HG02852 (cell line): Measurements from ENCODE around the gene CNTNAP5.

Experiments
- ATAC-seq: cut with Tn5 transposase; IDR thresholded peaks from one replicate; pipeline ENCODE4 v1.9.1; 2021; ENCODE audit warnings: mild to moderate bottlenecking, moderate library complexity; ENCODE audit not compliant: unreplicated experiment

CNTNAP5 gene

DNA sequence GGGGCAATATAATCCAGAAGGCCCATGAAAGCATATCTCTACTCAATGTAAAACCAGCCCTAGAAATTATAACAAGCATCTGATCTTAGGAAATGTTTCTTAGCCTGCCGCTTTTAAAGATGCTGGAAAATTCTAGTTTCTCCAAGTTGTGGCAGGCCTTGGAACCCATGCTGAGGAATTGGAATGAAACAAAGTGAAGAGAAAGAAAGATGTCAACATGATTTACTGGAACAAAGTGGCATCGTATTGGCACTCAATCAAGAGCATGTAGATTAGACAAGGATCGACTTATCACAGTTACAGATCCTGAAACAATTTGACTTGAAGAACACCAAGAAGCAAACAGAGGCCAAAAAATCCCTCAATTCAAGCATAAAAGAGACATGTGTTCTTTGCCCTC is 28.7 kb downstream of the CNTNAP5 start:
- ATAC-seq = no peak

GRCh38 chr2:124063596-124063995 is 38.5 kb downstream of the CNTNAP5 start:
- no peak for ATAC-seq

DNA sequence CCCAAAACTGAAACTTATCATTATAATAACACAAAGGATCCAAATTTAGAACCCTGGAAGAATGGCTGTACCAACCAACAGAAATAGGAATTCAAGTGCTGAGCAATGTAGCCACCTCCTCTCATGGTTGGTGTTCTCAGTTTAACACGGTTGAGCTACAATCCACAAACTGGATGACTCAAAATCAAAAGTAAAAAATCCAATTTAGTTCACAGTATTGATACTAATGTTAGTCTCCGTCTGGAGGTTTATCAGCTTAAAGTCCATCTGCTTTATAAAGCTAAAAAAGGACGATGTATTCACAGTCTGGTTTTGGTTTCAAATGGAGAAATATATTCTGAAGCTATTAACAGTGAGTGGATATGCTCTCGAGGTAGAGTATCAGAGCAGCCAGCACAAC is 40.5 kb downstream of the CNTNAP5 start:
- no peak for ATAC-seq

DNA sequence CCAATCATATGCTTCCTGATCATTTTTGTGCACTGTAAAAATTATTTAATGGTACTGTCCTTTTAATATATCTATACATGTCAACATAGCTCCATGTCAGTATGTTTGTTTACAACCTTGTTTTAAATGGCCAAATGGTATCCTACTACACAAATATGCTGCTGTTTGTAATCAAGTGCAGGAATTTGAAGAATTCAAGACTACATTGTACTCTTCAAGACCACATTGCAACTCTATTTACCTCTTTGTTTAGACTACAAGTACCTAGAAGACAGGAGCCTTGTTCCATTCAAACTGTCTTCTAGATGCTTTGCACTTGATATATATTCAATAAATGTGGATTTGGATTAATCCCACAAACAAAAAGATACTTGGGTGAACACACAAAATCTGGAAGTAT is 41.7 kb downstream of the CNTNAP5 start:
- ATAC-seq = no peak

- ATAC-seq = no peak
These were observed 54.0 kb downstream of the CNTNAP5 start for GRCh38 chr2:124079045-124079444.

- ATAC-seq = no peak
These were observed 55.4 kb downstream of the CNTNAP5 start for GRCh38 chr2:124080281-124081153.

DNA sequence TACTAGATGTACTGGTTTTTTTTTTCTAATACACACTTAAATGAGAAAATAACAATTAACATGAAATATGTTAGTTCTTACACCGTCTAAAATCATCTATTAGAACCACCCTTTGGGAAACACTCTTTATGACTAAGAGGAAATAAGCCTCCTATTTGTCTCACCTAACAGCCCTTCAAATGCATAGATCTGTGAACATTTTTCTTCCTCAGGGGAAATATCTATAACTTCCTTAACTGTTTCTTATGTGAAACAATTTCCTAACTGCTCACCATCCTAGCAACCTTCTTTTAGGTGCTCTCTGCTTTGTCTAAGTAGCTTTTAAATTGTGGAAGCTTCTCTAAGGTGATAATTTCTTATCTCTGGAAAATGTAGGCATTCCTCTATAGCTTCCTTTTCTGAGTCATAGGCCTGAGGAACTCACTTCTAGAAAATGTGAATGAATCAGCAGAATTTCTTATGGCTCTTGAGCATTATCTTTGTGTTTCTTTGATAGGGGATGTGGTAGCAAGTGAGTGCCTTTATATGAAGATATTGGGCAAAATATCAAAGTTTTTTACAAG is 56.1 kb downstream of the CNTNAP5 start:
- ATAC-seq = no peak

GRCh38 chr2:124088616-124089015 is 63.5 kb downstream of the CNTNAP5 start:
- no peak for ATAC-seq

DNA sequence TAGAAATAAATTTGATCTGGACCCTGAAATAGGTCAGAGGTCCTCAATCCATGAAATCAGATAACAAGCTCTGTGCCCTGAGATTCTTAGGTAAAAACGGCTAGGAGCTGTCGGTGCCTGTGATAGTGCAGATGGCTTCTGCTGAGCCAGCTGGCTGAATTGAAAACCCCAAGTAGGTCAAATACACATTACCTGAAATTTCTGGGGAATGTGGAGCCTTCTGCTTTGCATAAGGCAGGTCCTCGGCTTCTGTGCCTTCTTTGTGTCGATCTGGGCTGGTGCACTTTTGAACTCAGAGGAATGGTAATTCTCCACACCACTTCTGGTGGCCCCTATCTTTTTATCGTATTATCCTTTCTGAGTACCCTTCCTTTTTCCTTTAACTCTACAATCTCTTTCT is 66.6 kb downstream of the CNTNAP5 start:
- no peak for ATAC-seq

- ATAC-seq = no peak
These were observed 67.6 kb downstream of the CNTNAP5 start for GRCh38 chr2:124092651-124093050.

GRCh38 chr2:124104914-124105313 is 79.8 kb downstream of the CNTNAP5 start:
- ATAC-seq = no peak

- ATAC-seq = no peak
These were observed 87.1 kb downstream of the CNTNAP5 start for GRCh38 chr2:124112206-124112605.

GRCh38 chr2:124112966-124113365 is 87.9 kb downstream of the CNTNAP5 start:
- no peak for ATAC-seq

DNA sequence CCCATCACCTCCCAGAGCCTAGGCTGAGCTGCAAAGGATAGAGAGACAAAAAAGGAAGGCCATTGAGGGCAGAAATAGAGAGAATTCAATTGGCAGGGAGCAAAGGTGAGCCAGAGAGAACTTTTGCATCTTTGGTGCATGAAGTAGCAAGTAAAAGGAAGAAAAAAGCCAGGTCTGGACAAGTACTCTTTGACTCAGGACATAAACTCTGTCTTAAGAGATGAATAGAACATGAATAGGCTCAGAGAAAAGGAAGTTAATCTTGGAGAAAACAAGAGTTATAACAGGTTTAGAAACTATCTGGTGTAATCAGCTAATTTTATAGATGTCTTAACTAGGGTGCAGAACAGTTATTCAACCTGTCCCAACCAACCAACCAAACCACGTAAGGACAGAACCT is 95.2 kb downstream of the CNTNAP5 start:
- ATAC-seq = no peak

DNA sequence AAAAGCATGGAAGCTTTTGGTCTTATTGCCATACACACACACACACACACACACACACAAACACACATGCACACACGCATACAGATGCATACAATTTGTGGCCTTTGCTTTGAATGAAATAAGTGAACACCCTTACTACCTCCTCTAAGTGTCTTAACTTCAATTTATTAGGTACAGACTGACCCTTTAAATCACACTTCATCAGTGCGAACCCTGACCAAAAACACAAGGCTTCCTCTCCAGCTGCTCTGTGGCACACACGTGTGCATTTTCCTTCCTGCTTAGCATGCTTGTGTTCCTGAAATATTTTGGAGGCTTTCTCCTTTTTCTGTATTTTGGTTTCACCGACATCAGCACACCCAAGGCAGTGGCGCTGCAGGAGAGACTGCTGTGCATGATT is 96.0 kb downstream of the CNTNAP5 start:
- ATAC-seq = no peak

DNA sequence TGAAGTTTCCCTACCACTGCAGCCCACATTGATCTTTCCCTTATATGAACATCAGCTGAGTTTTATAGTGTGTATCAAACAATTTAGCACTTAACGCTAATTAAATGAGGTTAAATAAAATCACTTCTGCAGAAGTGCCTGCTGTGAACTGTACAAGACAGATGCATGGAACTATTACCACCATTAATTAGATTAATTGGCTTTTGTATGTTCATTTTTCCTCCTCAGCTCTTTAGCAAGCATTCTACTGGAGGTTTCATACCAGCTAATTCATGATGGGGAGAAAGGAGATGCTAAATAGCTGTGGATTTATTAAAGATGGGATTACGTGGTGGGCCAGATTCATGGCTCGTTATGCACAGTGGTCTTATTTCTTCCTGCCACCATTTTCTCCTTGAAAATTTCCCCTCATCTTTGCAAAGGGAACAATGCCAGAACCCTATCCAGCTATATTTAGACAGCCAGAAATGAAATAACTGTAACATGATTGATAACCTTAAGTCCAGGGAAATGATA is 96.7 kb downstream of the CNTNAP5 start:
- no peak for ATAC-seq

- ATAC-seq = no peak
These were observed 97.3 kb downstream of the CNTNAP5 start for GRCh38 chr2:124122340-124122739.

DNA sequence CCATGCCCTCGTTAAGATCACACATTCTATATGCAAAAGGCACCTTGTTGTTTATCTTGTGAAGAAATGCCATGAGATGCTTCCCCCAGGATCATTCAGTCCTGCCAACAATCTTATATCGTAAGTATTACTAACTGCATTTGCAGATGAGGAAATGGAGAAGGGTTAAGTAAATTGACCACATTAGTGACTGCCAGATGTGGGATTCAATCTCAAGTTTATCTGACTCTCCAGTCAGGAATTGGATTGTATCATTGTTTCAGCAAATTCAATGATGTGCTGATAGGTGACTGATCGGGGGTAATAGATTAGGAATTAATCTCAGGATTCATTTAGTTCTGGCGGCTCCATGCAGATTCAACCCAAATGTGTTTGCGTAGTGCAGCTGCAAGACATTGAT is 106.2 kb downstream of the CNTNAP5 start:
- ATAC-seq = no peak

DNA sequence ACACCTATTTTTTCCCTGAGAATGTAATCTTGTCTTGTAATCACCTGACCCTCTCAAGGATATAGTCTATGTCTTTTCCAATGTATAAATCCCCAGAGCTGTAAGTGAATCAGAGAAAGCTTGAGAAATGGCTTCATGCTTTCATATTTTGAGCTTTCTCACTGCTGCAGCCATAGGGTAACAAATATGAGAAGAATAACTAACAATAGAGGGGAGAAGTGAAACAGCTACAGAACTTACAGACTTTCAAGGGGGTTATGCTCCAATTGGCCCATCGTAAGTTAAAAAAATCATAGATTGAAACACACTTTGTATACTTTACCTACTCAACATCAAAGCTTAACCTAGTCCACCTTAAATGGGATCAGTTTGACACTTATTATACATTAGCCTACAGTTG is 111.0 kb downstream of the CNTNAP5 start:
- no peak for ATAC-seq

DNA sequence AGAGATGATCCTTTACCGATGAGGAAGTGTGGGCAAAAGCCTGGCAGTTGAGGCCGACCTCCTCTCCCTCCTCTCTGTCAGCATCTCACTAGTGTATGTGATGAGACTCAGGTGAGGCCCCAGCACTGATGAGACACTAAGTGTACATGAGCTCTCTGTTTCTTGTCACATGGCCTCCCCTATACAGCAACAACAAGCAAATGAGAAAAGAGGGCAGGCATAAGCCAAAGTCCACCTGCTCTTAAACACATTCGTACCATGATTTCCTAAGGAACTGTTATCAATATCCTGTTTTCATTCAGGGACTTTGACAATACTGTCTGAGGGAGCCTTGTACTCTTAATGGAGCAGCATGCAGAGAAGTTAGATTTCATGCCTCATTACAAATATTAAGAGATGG is 113.0 kb downstream of the CNTNAP5 start:
- no peak for ATAC-seq

DNA sequence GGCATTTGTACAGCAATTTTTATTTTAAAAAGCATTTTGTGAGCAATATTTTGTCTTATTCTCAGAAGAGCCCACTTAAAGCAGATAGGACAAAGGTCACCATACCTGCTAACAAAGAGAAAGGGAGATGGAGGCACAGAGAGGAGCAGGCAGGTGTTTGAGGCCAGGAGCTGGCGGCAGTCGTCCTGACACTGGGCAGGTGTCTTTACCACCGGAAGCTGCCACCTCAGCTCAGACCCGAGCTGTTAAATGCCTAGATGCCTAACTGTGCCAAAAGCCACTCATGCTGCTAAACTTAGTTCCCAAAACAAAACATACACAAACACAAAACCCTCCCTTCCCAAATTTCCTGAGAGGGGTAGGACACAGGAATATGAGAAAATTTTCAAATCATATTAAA is 120.9 kb downstream of the CNTNAP5 start:
- ATAC-seq = no peak

- no peak for ATAC-seq
These were observed 122.5 kb downstream of the CNTNAP5 start for GRCh38 chr2:124147552-124147951.
